ENCODE measurements around the gene FOXF2.

- TF ChIP-seq CTCF (IDR thresholded peaks at IDR 0.05) (no peak), EZH2 (IDR thresholded peaks at IDR 0.05; ENCODE audit: borderline replicate concordance, insufficient read depth, low read depth, low read length, poor library complexity, severe bottlenecking) (no peak)
Observed at GRCh38 chr6:1409774-1410465, 20.5 kb downstream of the FOXF2 start.

Measured in B cell (primary cell).